ENCODE results near the gene BAG3.
"Not testable (repeated sequence)": the region's sequence is repeated elsewhere in the genome, so short reads cannot be mapped to it uniquely, and the experiment has no call there.

BAG3 gene

DNA sequence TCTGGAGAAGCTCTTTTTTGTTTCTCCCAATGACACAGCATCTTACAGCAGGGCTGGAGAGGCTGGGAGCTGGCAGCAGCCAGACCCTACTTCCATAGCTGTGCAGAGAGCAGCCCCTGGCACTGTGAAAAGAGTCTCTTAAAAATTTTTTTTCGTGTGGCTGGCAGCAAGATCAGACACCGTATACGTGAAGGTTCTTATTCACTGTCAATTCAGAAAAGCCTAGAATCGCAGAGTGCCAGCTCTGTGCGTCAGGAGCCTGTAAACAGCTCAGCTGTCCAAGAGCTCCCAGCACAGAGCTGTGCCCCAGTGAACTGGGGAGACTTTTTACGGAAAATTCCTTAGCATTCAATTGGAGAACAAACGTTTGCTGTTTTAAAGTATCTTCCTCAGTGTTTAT is 6.5 kb downstream of the BAG3 start:
- DNase-seq (ENCODE audit: insufficient read length) (no peak), FAIRE-seq (no peak)
- no peak for TF ChIP-seq POLR2A (IDR thresholded peaks at IDR 0.05; ENCODE audit: low read depth, low read length)
- TF ChIP-seq TAF1 (IDR thresholded peaks at IDR 0.05; ENCODE audit: borderline replicate concordance, low read depth, low read length) = no peak
- TF ChIP-seq POLR2AphosphoS5 (IDR thresholded peaks at IDR 0.05; ENCODE audit: low read depth, low read length) = no peak

DNA sequence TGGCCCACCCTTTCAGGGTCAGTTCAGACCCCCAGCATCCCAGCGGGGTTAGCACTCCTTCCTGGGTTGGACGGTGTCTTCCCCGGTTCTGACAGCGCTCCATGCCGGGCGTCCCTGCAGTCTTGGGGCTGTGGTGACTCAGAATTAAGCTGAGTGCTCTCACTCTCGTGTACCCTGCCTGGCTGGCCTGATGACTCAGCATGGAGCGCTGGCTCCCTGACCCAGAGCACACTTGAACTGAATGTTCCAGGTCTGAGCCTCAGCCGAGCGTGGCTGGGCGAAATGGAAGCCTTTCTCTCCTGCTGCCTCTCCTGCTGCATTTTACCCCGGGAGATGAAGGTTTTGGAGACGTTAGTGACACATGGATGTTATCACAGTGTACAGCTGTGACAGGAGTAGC is 7.1 kb downstream of the BAG3 start:
- DNase-seq (ENCODE audit: insufficient read length) = no peak
- no peak for FAIRE-seq
- TF ChIP-seq POLR2A (IDR thresholded peaks at IDR 0.05; ENCODE audit: low read depth, low read length) = no peak
- TF ChIP-seq POLR2AphosphoS5 (IDR thresholded peaks at IDR 0.05; ENCODE audit: low read depth, low read length) = no peak
- no peak for TF ChIP-seq TAF1 (IDR thresholded peaks at IDR 0.05; ENCODE audit: borderline replicate concordance, low read depth, low read length)

- FAIRE-seq (no peak), DNase-seq (ENCODE audit: insufficient read length) (no peak)
- TF ChIP-seq POLR2A (IDR thresholded peaks at IDR 0.05; ENCODE audit: low read depth, low read length) (no peak), POLR2AphosphoS5 (IDR thresholded peaks at IDR 0.05; ENCODE audit: low read depth, low read length) (no peak), TAF1 (IDR thresholded peaks at IDR 0.05; ENCODE audit: borderline replicate concordance, low read depth, low read length) (no peak)
Measured at GRCh38 chr10:119659951-119660350, 8.8 kb downstream of the BAG3 start.

- DNase-seq (ENCODE audit: insufficient read length); FAIRE-seq: not testable (repeated sequence)
Measured at GRCh38 chr10:119662076-119662605, 11.0 kb downstream of the BAG3 start.

DNA sequence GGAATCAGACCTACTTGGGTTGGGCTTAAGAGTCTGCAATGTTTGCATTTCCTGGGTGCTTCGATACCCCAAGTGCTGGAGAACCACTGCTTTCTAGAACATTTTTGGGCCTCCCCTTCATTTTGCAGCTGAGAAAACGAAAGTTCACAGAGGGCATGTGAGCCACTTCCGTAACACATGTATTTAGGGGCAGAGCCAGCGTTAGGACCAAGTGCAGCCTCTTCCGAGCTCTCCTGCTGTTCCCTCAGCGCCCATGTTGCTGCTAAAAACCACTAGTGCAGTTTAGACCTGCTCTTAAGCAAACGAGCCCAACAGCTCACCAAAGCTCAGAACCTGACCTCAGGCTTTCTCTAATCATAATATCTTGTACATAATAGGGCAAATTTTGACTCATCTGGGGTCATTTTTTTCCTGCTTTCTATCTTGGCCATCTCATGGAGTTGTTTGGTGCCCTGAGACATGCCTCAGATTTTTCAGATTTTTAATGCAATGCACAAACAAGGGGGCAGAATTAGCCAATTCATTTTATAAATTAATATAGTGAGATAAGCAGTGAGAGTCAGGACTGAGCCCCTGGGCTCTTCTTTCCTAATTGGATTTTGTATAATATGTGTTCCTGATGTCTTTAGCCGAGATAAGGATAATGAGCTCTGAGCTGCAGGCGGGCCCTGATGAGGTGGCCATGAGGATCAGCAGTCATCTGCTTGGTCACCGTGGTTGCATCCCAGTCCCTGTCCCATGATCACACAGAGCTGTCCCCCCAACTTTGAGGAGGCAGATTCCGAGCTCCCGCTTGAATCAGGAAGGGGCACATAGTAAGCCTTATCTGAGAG is 12.9 kb downstream of the BAG3 start:
- DNase-seq (ENCODE audit: insufficient read length) (no peak), FAIRE-seq (no peak)
- TF ChIP-seq POLR2AphosphoS5 (IDR thresholded peaks at IDR 0.05; ENCODE audit: low read depth, low read length) = no peak
- TF ChIP-seq POLR2A (IDR thresholded peaks at IDR 0.05; ENCODE audit: low read depth, low read length) = no peak
- TF ChIP-seq TAF1 (IDR thresholded peaks at IDR 0.05; ENCODE audit: borderline replicate concordance, low read depth, low read length) = no peak

GRCh38 chr10:119665901-119666708 is 14.9 kb downstream of the BAG3 start:
- no peak for FAIRE-seq
- no peak for DNase-seq (ENCODE audit: insufficient read length)
- no peak for TF ChIP-seq TAF1 (IDR thresholded peaks at IDR 0.05; ENCODE audit: borderline replicate concordance, low read depth, low read length)
- no peak for TF ChIP-seq POLR2AphosphoS5 (IDR thresholded peaks at IDR 0.05; ENCODE audit: low read depth, low read length)
- no peak for TF ChIP-seq POLR2A (IDR thresholded peaks at IDR 0.05; ENCODE audit: low read depth, low read length)

GRCh38 chr10:119666709-119667004 is 15.5 kb downstream of the BAG3 start:
- no peak for TF ChIP-seq POLR2AphosphoS5 (IDR thresholded peaks at IDR 0.05; ENCODE audit: low read depth, low read length)
- no peak for TF ChIP-seq TAF1 (IDR thresholded peaks at IDR 0.05; ENCODE audit: borderline replicate concordance, low read depth, low read length)
- no peak for TF ChIP-seq POLR2A (IDR thresholded peaks at IDR 0.05; ENCODE audit: low read depth, low read length)

GRCh38 chr10:119667562-119668328 is 16.6 kb downstream of the BAG3 start:
- FAIRE-seq (peak; percentile 46), DNase-seq (ENCODE audit: insufficient read length) (no peak)
- TF ChIP-seq POLR2A (IDR thresholded peaks at IDR 0.05; ENCODE audit: low read depth, low read length) = no peak
- TF ChIP-seq TAF1 (IDR thresholded peaks at IDR 0.05; ENCODE audit: borderline replicate concordance, low read depth, low read length) = no peak
- TF ChIP-seq POLR2AphosphoS5 (IDR thresholded peaks at IDR 0.05; ENCODE audit: low read depth, low read length) = no peak

More at GRCh38 chr10:119666709-119667004, 15.5 kb downstream of the BAG3 start:
- DNase-seq (ENCODE audit: insufficient read length) (no peak), FAIRE-seq (no peak)

DNA sequence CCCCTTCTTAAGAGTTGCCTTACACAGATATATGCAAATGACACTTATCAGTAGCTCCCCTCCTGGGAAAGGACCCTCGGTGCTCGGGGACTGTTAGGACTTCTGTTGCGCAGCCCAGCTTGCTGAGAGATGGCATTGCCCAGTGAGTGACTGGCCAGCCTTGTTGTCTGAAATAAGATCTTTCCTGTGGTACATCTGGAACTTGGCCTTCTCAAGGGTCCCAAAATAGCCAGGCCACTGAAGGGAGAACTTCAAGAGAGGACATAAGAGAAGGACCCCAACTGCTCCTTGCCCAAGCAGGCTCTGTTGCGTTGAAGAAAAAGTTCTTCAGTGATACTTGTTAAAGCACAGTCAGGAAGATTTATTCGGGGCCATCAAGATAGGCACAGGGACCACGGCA is 17.3 kb downstream of the BAG3 start:
- DNase-seq (ENCODE audit: insufficient read length) = no peak
- FAIRE-seq = no peak
- TF ChIP-seq POLR2A (IDR thresholded peaks at IDR 0.05; ENCODE audit: low read depth, low read length) = no peak
- no peak for TF ChIP-seq TAF1 (IDR thresholded peaks at IDR 0.05; ENCODE audit: borderline replicate concordance, low read depth, low read length)
- TF ChIP-seq POLR2AphosphoS5 (IDR thresholded peaks at IDR 0.05; ENCODE audit: low read depth, low read length) = no peak

DNA sequence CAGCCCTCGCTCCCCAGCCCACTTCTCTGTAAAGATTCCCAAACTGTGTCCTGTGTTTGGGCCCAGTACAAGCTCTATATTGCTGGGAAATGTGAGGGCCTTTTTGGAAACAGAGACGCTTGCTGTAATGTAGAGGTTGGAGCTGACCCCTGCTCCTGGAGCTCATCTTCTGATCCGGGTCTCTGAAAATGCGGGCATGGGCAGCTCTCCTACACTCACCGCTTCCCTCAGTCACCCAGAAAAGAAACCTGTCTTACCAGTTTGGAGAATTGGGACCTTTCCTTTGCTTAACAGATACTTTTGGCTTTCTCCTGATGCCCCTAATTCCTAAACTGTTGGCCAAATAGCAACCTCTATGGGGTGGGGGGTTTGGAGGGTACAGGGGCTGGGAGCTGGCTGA is 18.2 kb downstream of the BAG3 start:
- DNase-seq (ENCODE audit: insufficient read length) (no peak), FAIRE-seq (no peak)
- TF ChIP-seq POLR2A (IDR thresholded peaks at IDR 0.05; ENCODE audit: low read depth, low read length) (no peak), POLR2AphosphoS5 (IDR thresholded peaks at IDR 0.05; ENCODE audit: low read depth, low read length) (no peak), TAF1 (IDR thresholded peaks at IDR 0.05; ENCODE audit: borderline replicate concordance, low read depth, low read length) (no peak)

GRCh38 chr10:119669975-119670640 is 18.9 kb downstream of the BAG3 start:
- FAIRE-seq (no peak), DNase-seq (ENCODE audit: insufficient read length) (no peak)
- TF ChIP-seq POLR2AphosphoS5 (IDR thresholded peaks at IDR 0.05; ENCODE audit: low read depth, low read length) (no peak), POLR2A (IDR thresholded peaks at IDR 0.05; ENCODE audit: low read depth, low read length) (no peak), TAF1 (IDR thresholded peaks at IDR 0.05; ENCODE audit: borderline replicate concordance, low read depth, low read length) (no peak)

Data from GM12892 (cell line).